Glutamatergic neuron (in vitro differentiated cells): ENCODE measurements around the gene CCDC88B. TPM values are rescaled to one million over a fixed set of nuclear protein-coding genes. Genes with fewer than 3 reads are reported as not detected.
A peak's percentile ranks its signal among the peaks of the same experiment; 100 is the strongest.

ENCODE experiments used
- DNase-seq: peaks from one replicate; pipeline ENCODE4 v3.0.0; 2022
- H3K27ac Mint-ChIP-seq: one replicate; pipeline ENCODE4 v1.8.0; 2020; ENCODE audit warnings: mild to moderate bottlenecking, mixed read lengths, inconsistent platforms; ENCODE audit not compliant: unreplicated experiment
- H3K27me3 Mint-ChIP-seq: one replicate; pipeline ENCODE4 v1.8.0; 2020; ENCODE audit warnings: mild to moderate bottlenecking, moderate library complexity, mixed read lengths, inconsistent platforms; ENCODE audit not compliant: unreplicated experiment
- H3K36me3 Mint-ChIP-seq: one replicate; pipeline ENCODE4 v1.8.0; 2020; ENCODE audit warnings: mild to moderate bottlenecking, mixed read lengths, inconsistent platforms; ENCODE audit not compliant: unreplicated experiment
- H3K4me1 Mint-ChIP-seq: one replicate; pipeline ENCODE4 v1.8.0; 2020; ENCODE audit warnings: mild to moderate bottlenecking, low read depth, mixed read lengths, inconsistent platforms; ENCODE audit not compliant: unreplicated experiment
- H3K4me3 Mint-ChIP-seq: one replicate; pipeline ENCODE4 v1.8.0; 2020; ENCODE audit warnings: mild to moderate bottlenecking, mixed read lengths, inconsistent platforms; ENCODE audit not compliant: unreplicated experiment
- H3K9me3 Mint-ChIP-seq: one replicate; pipeline ENCODE4 v1.8.0; 2020; ENCODE audit warnings: mild to moderate bottlenecking, moderate library complexity, mixed read lengths, inconsistent platforms; ENCODE audit not compliant: unreplicated experiment
- total RNA-seq: library from RNA; stranded (reverse); fragmentation: NEBNext Ultra II Directional; extraction: Animal tissue kit (Norgen Biotek cat#: 25700); gene quantifications from one replicate; pipeline ENCODE4 v1.2.1, GENCODE V29; 2021; ENCODE audit not compliant: unreplicated experiment
- TF ChIP-seq, protein P1 (sequence below): fragments of 200-600 bp; sonication (generic); IDR thresholded peaks from one replicate; pipeline ENCODE4 v1.5.0; 2021; ENCODE audit not compliant: partially characterized antibody, unreplicated experiment

Gene CCDC88B
- total RNA-seq, 1 donor from 2014 or later, result 83.6 TPM

DNA sequence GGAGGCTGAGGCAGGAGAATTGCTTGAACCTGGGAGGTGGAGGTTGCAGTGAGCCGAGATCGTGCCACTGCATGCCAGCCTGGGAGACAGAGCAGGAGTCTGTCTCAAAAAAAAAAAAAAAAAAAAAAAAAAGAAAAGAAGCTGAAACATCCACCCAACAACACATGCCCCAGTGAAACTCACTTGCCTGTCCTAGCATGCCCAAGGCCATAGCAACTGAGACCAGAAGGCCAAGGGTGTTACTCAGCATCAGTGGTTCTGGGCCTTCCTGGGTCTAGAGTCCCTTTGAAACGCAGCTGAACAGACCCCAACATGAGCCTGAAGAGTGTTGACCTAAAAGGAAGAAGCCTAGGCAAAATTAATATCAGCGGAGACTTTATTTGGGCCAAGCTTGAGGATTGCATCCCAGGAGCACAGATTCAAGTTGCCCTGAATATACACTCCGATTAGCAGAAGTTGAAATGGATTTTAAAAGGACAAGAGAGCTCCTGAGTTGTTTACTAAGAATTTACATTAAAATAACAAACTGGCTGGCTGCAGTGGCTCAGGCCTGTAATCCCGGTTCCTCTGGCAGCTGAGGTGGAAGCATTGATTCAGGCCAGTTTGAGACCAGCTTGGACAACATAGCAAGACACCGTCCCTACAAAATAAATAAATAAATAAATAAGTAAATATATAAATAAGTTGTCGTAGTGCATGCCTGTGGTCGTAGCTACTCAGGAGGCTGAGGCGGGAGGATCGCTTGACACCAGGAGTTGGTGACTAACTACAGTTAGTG is 15.1 kb upstream of the CCDC88B start:
- H3K9me3 Mint-ChIP-seq, result peaks cover 14% of the 10 kb centered on the region
- H3K4me3 Mint-ChIP-seq, result no peak overlapping the region
- DNase-seq, result no peak
- peak overlapping the region; percentile 59 for H3K27ac Mint-ChIP-seq
- peaks cover 11% of the 10 kb centered on the region for H3K4me1 Mint-ChIP-seq
- TF ChIP-seq, protein P1, sequence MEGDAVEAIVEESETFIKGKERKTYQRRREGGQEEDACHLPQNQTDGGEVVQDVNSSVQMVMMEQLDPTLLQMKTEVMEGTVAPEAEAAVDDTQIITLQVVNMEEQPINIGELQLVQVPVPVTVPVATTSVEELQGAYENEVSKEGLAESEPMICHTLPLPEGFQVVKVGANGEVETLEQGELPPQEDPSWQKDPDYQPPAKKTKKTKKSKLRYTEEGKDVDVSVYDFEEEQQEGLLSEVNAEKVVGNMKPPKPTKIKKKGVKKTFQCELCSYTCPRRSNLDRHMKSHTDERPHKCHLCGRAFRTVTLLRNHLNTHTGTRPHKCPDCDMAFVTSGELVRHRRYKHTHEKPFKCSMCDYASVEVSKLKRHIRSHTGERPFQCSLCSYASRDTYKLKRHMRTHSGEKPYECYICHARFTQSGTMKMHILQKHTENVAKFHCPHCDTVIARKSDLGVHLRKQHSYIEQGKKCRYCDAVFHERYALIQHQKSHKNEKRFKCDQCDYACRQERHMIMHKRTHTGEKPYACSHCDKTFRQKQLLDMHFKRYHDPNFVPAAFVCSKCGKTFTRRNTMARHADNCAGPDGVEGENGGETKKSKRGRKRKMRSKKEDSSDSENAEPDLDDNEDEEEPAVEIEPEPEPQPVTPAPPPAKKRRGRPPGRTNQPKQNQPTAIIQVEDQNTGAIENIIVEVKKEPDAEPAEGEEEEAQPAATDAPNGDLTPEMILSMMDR, result no peak
- peaks cover 8% of the 10 kb centered on the region for H3K27me3 Mint-ChIP-seq
- H3K36me3 Mint-ChIP-seq, result peaks cover 8% of the 10 kb centered on the region

DNA sequence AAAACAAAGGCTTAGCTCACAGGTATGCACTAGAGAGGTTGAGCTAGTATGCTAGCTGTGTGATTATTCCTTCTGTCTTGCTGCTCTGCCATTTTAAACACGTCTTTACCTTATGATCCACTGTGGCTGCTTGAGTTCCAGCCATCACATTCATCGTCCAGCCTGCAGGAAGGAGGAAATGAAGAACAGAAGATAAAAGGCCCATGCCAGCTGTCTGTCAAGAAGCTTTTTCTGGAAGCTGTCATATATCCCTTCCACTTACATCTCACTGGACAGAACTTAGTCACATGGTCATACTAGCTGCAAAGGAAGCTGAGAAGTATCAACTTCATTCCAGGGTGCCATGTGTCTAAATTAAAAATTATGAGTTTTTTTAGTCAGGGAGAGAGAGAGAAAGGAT is 12.6 kb upstream of the CCDC88B start:
- H3K9me3 Mint-ChIP-seq, result peaks cover 10% of the 10 kb centered on the region
- TF ChIP-seq, protein P1, result no peak
- DNase-seq, result no peak
- H3K27ac Mint-ChIP-seq, result no peak overlapping the region
- peaks cover 4% of the 10 kb centered on the region for H3K36me3 Mint-ChIP-seq
- peaks cover 9% of the 10 kb centered on the region for H3K27me3 Mint-ChIP-seq
- peaks cover 9% of the 10 kb centered on the region for H3K4me1 Mint-ChIP-seq
- no peak overlapping the region for H3K4me3 Mint-ChIP-seq

DNA sequence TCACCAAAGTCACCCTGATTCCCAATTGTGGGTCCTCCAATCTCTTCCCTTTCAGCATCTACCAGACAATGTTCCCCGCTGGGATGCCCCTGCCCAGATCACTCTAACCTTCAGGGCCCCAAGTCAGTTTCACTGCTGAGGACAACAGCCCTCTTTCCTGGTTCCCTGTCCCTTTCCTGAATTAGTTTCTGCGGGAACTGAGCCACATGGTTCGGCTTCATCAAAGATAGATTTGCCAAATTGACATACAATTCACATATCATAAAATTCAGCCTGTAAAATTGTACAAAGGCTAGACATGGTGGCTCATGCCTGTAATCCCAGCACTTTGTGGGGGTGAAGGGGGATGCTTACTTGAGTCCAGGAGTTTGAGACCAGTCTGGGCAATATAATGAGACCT is 12.0 kb upstream of the CCDC88B start:
- peaks cover 9% of the 10 kb centered on the region for H3K27me3 Mint-ChIP-seq
- TF ChIP-seq, protein P1, result no peak
- peaks cover 10% of the 10 kb centered on the region for H3K9me3 Mint-ChIP-seq
- no peak overlapping the region for H3K27ac Mint-ChIP-seq
- peaks cover 8% of the 10 kb centered on the region for H3K4me1 Mint-ChIP-seq
- H3K36me3 Mint-ChIP-seq, result peaks cover 4% of the 10 kb centered on the region
- DNase-seq, result no peak
- H3K4me3 Mint-ChIP-seq, result no peak overlapping the region

DNA sequence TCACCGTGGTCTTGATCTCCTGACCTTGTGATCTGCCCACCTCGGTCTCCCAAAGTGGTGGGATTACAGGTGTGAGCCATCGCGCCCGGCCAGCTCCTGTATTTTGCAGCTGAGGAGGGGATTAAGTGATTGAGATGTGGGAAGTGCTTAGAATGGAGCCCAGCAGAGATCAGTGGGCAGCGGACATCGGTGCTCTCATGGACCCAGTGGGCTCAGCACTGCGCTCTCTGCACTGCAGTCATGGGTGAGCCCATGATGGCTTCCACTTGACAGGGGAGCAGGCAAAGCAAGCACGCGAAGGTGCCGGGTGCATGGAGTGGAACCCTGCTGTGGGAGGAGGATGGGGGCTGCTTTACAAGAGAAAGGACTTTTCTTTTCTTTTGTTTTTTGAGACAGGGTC is 9.1 kb upstream of the CCDC88B start:
- H3K36me3 Mint-ChIP-seq, result peaks cover 4% of the 10 kb centered on the region
- no peak overlapping the region for H3K27ac Mint-ChIP-seq
- peaks cover 14% of the 10 kb centered on the region for H3K27me3 Mint-ChIP-seq
- DNase-seq, result no peak
- peaks cover 18% of the 10 kb centered on the region for H3K9me3 Mint-ChIP-seq
- peaks cover 13% of the 10 kb centered on the region for H3K4me1 Mint-ChIP-seq
- TF ChIP-seq, protein P1, result no peak
- H3K4me3 Mint-ChIP-seq, result peak overlapping the region; percentile 42
